IPS DF 6.9 (cell line): Measurements from ENCODE around the gene TEKT3.

Experiments used
- DNase-seq: peaks from one replicate; pipeline ENCODE4 v3.0.0-alpha.2; 2013; ENCODE audit warnings: low read depth, low spot score
- H3K27ac ChIP-seq: one replicate; pipeline ENCODE4 v1.5.1; 2013; ENCODE audit warnings: low read length, control low read depth
- H3K27me3 ChIP-seq: 2 replicates; pipeline ENCODE4 v1.6.1; 2013; ENCODE audit warnings: mild to moderate bottlenecking, low read length; ENCODE audit not compliant: control insufficient read depth, insufficient read depth
- H3K36me3 ChIP-seq: 2 replicates; pipeline ENCODE4 v1.6.1; 2013; ENCODE audit warnings: low read length; ENCODE audit not compliant: control insufficient read depth, insufficient read depth
- H3K4me1 ChIP-seq: 2 replicates; pipeline ENCODE4 v1.6.1; 2013; ENCODE audit warnings: low read length; ENCODE audit not compliant: control insufficient read depth, insufficient read depth
- H3K4me3 ChIP-seq: 2 replicates; pipeline ENCODE4 v1.5.1; 2013; ENCODE audit warnings: mild to moderate bottlenecking, low read length
- H3K9me3 ChIP-seq: 2 replicates; pipeline ENCODE4 v1.6.1; 2013; ENCODE audit warnings: low read length, inconsistent platforms; ENCODE audit not compliant: control insufficient read depth, insufficient read depth
- WGBS: extraction: QIAGEN DNeasy Blood & Tissue Kit; methylation state at CpG from one replicate; pipeline ENCODE4 v1.1.7; 2013; ENCODE audit warnings: mixed read lengths, missing lambda C conversion rate; ENCODE audit not compliant: insufficient read length, insufficient coverage; 5-methylcytosine and 5-hydroxymethylcytosine counted together

Gene TEKT3

GRCh38 chr17:15268461-15268860, 72.9 kb downstream of the TEKT3 start:
- H3K9me3 ChIP-seq = no peaks in the 10 kb centered on the region
- H3K4me1 ChIP-seq = no peaks in the 10 kb centered on the region
- H3K36me3 ChIP-seq = no peaks in the 10 kb centered on the region
- no peak overlapping the region for H3K27ac ChIP-seq
- peaks cover 4% of the 10 kb centered on the region; the same call in 1 of the 2 replicates for H3K27me3 ChIP-seq
- H3K4me3 ChIP-seq = no peak overlapping the region
- no CpG with 5 or more reads among the region's 1 CpG for WGBS
- DNase-seq = no peak

- DNase-seq = no peak
- H3K36me3 ChIP-seq = no peaks in the 10 kb centered on the region
- no CpG with 5 or more reads among the region's 3 CpGs for WGBS
- H3K9me3 ChIP-seq = no peaks in the 10 kb centered on the region
- H3K27me3 ChIP-seq = peaks cover 9% of the 10 kb centered on the region; the same call in 1 of the 2 replicates
- H3K4me1 ChIP-seq = no peaks in the 10 kb centered on the region
- no peak overlapping the region for H3K4me3 ChIP-seq
- no peak overlapping the region for H3K27ac ChIP-seq
These were observed 73.4 kb downstream of the TEKT3 start for GRCh38 chr17:15267996-15268395.

- WGBS = no CpG with 5 or more reads among the region's 13 CpGs
- no peaks in the 10 kb centered on the region for H3K4me1 ChIP-seq
- H3K36me3 ChIP-seq = no peaks in the 10 kb centered on the region
- no peak overlapping the region for H3K27ac ChIP-seq
- no peak overlapping the region for H3K4me3 ChIP-seq
- H3K9me3 ChIP-seq = no peaks in the 10 kb centered on the region
- H3K27me3 ChIP-seq = peaks cover 23% of the 10 kb centered on the region
- no peak for DNase-seq
These were observed 74.9 kb downstream of the TEKT3 start for GRCh38 chr17:15266325-15267125.

- peaks cover 29% of the 10 kb centered on the region for H3K27me3 ChIP-seq
- no peak within 1 kb of the TSS for H3K27ac ChIP-seq
- peaks cover 2% of the 10 kb centered on the region; the same call in 1 of the 2 replicates for H3K4me1 ChIP-seq
- H3K4me3 ChIP-seq = no peak within 1 kb of the TSS
- WGBS = no CpG with 5 or more reads among the region's 6 CpGs
- H3K36me3 ChIP-seq = no peaks in the 10 kb centered on the region
- no peaks in the 10 kb centered on the region for H3K9me3 ChIP-seq
- DNase-seq = no peak
These were observed 76.3 kb downstream of the TEKT3 start, which contains the start of gene PMP22 for GRCh38 chr17:15265131-15265530. PMP22 (minus strand) TSS chr17:15265326; CDS start chr17:15260727, 4,599 bp downstream.

GRCh38 chr17:15264542-15264941, 76.9 kb downstream of the TEKT3 start:
- Histone ChIP-seq H3K9me3 (no peaks in the 10 kb centered on the region), H3K4me3 (no peak overlapping the region), H3K4me1 (peaks cover 2% of the 10 kb centered on the region; the same call in 1 of the 2 replicates), H3K27me3 (peaks cover 31% of the 10 kb centered on the region), H3K36me3 (no peaks in the 10 kb centered on the region), H3K27ac (no peak overlapping the region)
- WGBS = no CpG with 5 or more reads among the region's 2 CpGs
- DNase-seq = no peak

- Histone ChIP-seq H3K9me3 (no peaks in the 10 kb centered on the region), H3K27me3 (peaks cover 39% of the 10 kb centered on the region), H3K4me1 (peaks cover 2% of the 10 kb centered on the region; the same call in 1 of the 2 replicates), H3K27ac (no peak overlapping the region), H3K4me3 (no peak overlapping the region), H3K36me3 (no peaks in the 10 kb centered on the region)
- WGBS = no CpG with 5 or more reads among the region's 3 CpGs
- no peak for DNase-seq
These were observed 77.7 kb downstream of the TEKT3 start for GRCh38 chr17:15263680-15264079.

GRCh38 chr17:15263206-15263579, 78.2 kb downstream of the TEKT3 start:
- H3K27me3 ChIP-seq = peaks cover 44% of the 10 kb centered on the region
- no peak overlapping the region for H3K27ac ChIP-seq
- peak overlapping the region; percentile 24; the same call in 1 of the 2 replicates for H3K4me3 ChIP-seq
- no peak for DNase-seq
- no peaks in the 10 kb centered on the region for H3K36me3 ChIP-seq
- peaks cover 2% of the 10 kb centered on the region; the same call in 1 of the 2 replicates for H3K4me1 ChIP-seq
- no CpG with 5 or more reads among the region's 17 CpGs for WGBS
- no peaks in the 10 kb centered on the region for H3K9me3 ChIP-seq

- no peaks in the 10 kb centered on the region for H3K36me3 ChIP-seq
- H3K27ac ChIP-seq = no peak overlapping the region
- no peak for DNase-seq
- peaks cover 2% of the 10 kb centered on the region; the same call in 1 of the 2 replicates for H3K4me1 ChIP-seq
- H3K9me3 ChIP-seq = no peaks in the 10 kb centered on the region
- H3K4me3 ChIP-seq = peak overlapping the region; percentile 24; the same call in 1 of the 2 replicates
- peaks cover 46% of the 10 kb centered on the region for H3K27me3 ChIP-seq
- WGBS = no CpG with 5 or more reads among the region's 60 CpGs
These were observed 78.8 kb downstream of the TEKT3 start for GRCh38 chr17:15262291-15263205.

- no peak for DNase-seq
- H3K27me3 ChIP-seq = peaks cover 46% of the 10 kb centered on the region
- WGBS = no CpG with 5 or more reads among the region's 9 CpGs
These were observed 79.6 kb downstream of the TEKT3 start for GRCh38 chr17:15261802-15262290.

GRCh38 chr17:15261258-15261801, 80.1 kb downstream of the TEKT3 start:
- Histone ChIP-seq H3K27me3 (peaks cover 46% of the 10 kb centered on the region), H3K9me3 (no peaks in the 10 kb centered on the region), H3K4me1 (peaks cover 2% of the 10 kb centered on the region; the same call in 1 of the 2 replicates), H3K4me3 (peak overlapping the region; percentile 19; the same call in 1 of the 2 replicates), H3K36me3 (no peaks in the 10 kb centered on the region), H3K27ac (no peak overlapping the region)
- no CpG with 5 or more reads among the region's 32 CpGs for WGBS
- DNase-seq = no peak

More at GRCh38 chr17:15261802-15262290, 79.6 kb downstream of the TEKT3 start:
- H3K27ac ChIP-seq = no peak overlapping the region
- peak overlapping the region; percentile 24; the same call in 1 of the 2 replicates for H3K4me3 ChIP-seq
- H3K9me3 ChIP-seq = no peaks in the 10 kb centered on the region
- H3K4me1 ChIP-seq = peaks cover 2% of the 10 kb centered on the region; the same call in 1 of the 2 replicates
- H3K36me3 ChIP-seq = no peaks in the 10 kb centered on the region
